ENCODE measurements around the gene SCPEP1. TPM values are rescaled to one million over a fixed set of nuclear protein-coding genes. Genes with fewer than 3 reads are reported as not detected.

Gene SCPEP1
- polyA plus RNA-seq, 1 donor = 100 TPM

DNA sequence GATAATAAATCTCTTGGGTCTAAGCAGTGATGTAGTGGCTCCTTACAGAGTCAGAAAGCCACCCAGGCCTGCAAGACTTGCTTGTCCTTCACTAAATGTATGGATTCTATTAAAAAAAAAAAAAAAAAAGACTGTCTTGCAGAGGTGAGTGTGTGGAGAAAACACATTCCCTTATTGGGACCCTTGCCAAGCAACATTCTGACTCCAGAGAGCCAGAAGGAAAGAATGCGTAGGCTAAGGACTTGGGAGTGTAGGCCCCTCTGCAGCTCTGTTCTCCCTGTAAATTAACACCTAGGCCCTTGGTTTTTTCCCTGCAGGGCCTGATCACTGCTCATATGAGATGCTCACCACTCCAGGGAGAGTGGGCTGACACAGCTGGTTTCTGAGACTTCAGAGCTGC is 17.8 kb downstream of the SCPEP1 start:
- DNase-seq = no peak

DNA sequence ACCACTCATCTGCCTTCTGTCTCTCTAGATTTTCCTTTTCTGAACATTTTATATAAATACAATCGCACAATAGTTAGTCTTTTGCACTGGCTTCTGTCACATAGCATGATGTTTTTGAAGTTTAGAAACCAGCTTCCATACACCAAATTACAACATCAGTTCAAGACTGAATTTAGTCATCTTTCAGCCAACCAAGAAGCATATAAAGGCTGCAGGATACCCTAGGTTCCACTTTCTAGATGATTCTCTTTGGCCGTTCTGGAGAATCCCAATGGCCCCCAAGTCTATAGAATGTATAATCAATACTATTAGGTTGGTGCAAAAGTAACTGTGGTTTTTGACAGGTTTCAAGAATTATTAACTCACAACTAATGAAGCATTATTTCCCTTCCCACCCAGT is 19.4 kb downstream of the SCPEP1 start:
- no peak for DNase-seq

DNA sequence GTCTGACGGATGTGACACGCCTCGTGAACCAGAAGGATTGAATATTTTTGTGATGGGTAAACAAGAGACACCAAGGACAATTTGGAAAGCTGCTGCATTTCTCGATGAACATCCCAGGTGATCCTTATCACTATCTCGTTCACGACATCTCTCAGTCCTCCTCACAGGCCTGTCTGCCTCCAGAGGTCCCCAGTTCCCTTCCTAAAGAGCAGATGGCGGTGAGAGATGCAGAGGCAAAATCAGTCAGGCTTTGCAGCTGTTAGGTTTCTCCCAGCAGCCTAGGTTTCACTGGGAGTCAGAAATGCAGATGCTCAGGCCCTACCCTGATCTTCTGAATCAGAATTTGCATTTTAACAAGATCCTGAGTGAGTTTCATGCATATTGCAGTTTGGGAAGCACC is 23.6 kb downstream of the SCPEP1 start:
- no peak for DNase-seq

DNA sequence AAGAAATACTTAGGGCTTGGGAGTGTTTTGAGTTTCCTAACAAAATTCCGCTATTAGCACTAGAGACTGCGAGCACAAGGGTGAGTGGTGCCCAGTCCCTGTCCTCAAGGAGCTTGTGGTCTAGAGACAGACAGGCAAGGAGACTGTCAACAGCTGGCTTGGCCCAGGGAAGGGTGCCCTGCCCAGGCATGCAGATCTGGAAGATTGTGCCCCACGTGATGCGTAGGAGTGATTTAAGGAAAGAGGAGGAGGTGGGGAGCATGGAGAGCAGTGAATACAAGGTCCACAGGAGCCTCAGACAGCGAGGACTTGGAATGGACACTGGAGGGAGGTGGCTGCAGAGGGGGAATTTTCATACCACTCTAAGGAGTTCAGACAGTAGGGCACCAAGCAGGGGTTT is 25.0 kb downstream of the SCPEP1 start:
- no peak for DNase-seq

DNA sequence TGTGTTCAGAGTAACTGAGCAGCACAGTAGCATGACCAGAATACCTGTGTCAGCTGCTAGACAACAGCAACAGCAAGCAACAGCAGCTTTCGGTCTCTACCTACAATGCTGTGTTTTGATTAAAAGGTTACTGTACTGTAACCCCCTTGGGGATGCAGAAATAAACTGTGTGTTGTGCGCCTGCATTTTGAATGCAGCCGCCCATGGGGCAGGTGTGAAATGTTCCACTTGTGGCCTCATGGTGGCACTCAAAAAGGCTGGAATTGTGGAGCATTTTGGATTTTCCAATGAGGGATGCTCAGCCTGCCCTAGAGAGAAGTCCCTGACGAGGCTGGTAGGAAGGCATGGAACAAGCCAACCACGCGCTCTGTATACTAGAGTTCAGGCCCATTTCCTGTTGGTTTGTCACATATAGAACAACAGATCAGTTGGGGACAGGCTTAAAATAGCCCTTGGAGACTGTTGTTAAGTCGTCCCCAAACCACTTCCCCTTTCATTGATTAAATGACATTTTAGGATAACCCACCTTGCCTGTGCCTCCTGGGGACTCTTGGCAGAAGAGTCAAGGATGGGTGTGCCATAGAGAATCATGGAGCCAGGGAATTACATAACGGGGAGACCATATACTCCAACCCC is 27.1 kb downstream of the SCPEP1 start:
- DNase-seq = no peak

DNA sequence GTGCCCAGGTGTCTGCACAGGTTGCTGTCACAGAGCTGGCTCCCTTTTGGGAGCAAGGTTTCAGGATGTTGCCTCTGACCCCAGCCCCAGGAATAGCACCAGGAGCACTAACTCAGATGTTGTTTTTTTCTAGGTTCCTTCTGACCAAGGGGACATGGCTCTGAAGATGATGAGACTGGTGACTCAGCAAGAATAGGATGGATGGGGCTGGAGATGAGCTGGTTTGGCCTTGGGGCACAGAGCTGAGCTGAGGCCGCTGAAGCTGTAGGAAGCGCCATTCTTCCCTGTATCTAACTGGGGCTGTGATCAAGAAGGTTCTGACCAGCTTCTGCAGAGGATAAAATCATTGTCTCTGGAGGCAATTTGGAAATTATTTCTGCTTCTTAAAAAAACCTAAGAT is 28.1 kb downstream of the SCPEP1 start:
- no peak for DNase-seq

DNA sequence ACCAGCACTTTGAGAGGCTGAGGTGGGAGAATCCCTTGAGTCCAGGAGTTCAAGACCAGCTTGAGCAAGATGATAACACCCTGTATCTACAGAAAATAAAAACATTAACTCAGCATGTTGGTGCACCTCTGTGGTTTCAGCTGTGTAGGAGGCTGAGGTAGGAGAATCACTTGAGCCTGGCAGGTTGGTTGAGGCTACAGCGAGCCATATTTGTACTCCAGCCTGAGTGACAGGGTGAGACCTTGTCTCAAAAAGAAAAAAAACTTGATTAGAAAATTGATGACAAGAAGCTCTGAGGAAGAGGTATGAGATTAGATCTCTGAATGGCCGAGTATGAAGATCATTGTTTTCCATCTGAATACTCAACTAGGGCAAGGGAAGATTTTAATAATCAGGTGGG is 31.0 kb downstream of the SCPEP1 start:
- no peak for DNase-seq

DNA sequence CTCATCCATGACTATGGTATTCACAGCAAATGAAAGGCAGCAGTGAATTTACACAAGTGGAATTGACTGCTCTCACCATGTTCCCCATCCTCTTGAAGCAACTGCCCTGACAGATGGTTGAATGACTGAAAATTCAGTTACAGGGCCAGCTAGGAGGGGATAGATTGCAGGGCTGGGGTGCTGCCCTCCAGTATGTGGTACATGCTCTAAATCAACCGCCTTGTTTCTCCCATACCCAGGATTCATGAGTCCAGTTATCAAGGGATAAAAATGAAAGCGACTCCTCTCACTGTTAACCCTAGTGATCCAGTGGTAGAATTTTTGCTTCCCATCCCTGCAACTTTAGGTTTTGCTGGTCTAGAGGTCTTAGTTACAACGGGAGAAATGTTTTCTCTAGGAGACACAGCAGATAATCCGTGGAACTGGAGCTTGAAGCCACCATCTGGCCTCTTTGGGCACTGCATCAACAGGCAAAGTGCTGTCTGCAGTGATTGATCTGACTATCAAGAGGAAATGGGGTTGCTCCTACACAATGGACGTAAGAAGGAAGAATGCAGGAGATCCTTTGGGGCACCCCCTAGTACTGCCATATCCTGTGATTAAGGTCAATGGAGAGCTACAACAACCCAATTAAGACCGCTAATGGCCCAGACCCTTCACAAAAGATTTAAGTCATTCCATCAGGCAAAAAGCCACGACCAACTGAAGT is 32.0 kb downstream of the SCPEP1 start:
- peak; percentile 35 for DNase-seq

DNA sequence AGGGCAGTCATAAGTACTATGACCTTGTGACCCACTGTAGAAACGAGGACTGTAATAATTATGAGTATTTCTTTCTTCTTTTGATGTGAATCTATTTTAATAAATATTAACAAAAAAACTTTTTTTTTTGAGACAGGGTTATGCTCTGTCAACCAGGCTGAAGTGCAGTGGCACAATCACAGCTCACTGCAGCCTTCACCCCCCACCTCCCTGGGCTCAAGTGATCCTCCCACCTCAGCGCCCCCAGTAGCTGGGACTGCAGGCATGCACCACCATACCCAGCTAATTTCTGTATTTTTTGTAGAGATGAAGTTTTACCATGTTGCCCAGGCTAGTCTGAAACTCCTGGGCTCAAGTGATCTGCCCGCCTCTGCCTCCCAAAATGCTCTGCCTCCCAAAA is 32.6 kb downstream of the SCPEP1 start:
- DNase-seq = no peak

DNA sequence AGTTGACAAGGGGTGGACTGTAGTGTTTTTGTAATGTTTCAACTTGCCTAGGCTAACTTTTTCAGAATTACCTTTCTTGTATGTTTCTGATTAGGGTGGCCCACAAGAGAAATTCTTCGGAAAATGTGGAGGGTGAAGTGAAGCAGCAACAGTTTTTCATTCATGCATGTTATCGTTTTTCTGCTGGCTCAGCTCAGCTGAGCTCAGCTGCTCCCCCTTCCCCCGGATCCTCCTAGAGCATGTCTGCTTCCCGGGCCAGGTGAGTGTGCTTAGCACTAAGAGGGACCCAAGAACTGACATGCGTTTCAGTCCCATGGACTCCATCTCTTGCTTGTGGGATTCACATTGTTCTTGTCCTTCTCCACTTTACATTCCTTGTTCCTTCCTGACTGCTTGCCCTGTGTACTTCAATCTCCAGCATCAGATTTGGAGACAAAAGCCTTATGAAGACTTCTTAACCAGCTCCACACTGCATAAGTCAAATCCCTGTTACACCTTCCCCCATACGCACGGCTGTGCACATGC is 33.6 kb downstream of the SCPEP1 start:
- no peak for DNase-seq

DNA sequence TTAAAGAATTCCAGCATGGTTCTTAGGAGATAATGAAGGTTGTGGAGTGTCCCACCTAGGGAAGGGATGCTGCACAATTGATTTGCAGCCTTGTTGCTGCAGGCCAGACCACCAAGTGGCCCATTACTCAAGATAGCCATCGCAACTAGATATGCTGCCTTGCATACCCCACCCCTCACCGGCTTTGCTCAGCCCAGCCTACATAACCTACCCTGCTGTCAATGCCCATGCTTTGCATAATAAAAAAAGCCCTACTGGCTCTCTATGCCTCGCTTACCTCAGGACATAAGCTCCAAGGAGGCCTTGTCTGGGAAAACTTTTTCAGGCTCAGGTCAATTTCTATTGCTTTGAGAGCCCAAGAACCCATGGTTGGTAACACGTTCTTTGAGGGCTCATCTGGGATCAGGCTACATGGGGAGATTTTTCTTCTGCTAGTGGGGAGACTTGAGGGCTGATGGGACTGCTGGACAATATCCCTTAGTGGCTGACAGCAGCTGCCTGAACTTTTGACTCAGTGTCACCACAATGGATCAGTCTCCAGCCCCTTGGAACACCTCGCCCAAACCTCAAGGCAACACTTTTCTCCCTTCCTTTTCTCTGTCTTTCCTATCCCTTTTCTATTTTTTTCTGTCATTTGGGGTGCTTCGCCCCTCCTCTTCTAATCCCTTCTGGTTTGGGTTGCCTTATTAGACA is 38.3 kb downstream of the SCPEP1 start:
- no peak for DNase-seq

DNA sequence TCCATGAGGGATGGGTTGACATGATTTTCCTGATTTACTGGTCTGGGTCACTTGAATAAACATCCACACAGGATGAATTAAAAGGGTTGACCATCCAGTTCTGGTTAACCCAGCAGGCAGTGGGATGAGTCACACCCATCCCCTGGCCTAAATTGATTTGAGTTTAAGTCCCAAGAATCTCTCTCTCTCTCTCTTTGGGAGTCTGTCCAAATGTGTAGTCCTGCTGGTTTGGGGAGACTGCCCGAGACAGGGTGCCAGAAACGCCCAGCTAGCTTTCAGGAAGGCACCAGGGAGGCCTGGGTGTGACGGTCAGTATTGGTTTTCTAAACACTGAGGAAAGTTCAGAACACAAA is 38.8 kb downstream of the SCPEP1 start:
- no peak for DNase-seq

DNA sequence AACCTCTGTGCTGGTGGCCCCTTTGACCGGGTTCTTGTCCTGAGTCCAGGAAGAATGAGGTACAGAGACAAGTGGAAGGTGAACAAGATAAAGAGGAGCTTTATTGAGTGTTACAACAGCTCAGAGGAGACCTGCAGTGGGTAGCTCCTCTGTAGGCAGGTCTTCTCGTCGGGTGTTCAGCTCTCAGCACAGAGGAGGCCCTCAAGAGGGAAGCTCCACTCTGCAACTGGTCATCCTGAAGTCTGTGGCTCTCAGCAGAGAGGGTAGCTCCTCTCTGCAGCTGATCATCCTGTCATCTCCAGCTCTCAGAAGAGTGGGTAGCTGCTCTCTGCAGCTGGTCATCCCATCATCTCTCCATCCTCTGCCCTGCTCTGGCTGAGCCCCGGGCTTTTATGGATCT is 39.7 kb downstream of the SCPEP1 start:
- DNase-seq = no peak

DNA sequence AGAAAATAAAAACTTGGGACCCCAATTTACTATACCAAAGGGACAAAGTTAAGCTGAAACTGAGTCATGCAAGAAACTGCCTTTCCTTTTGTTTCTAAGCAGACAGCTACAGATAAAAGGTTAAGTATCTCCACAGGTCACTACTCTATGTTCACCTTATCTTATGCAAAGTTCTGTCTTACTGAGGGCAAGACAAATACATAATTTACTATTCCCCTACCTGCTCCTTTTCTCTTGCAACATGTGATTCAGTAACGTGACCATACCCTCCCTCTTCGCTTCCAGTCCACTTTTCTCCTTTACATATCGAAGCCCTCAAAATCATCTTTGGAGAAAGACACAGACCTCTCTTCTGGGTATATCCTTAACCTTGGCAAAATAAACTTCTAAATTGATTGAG is 42.3 kb downstream of the SCPEP1 start:
- DNase-seq = no peak

DNA sequence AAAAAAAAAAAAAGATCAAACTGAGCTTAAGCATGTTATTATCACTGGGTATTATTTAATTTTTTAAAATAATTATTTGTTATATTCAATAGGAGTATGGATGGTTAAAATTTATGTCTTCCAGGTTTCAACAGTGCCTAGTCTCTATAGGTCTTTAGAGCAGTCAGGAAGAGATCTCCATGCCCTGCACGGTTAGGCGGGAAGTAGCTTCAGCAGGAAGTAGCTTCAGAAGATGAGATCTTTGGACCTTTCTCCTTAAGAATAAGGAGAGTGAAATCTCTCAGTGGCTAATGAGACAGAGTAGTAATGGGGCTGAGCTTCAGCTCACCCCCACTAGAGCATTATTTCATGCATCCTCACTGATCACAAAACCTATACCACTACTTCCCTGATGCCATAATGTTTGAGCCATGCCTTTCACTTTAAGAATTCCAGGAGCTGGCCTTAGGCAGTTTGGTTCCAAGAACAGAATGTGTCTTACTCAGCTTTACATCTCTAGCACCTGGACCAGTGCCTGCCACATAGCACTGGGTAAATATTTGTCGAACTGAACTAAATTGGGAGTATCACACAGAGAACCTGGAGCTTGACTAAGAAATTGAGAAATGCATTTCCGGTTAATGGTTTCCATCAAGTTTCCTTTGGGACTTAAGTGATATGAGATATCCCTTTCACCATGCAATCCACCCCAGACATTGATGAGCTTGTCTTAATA is 43.5 kb downstream of the SCPEP1 start:
- no peak for DNase-seq

DNA sequence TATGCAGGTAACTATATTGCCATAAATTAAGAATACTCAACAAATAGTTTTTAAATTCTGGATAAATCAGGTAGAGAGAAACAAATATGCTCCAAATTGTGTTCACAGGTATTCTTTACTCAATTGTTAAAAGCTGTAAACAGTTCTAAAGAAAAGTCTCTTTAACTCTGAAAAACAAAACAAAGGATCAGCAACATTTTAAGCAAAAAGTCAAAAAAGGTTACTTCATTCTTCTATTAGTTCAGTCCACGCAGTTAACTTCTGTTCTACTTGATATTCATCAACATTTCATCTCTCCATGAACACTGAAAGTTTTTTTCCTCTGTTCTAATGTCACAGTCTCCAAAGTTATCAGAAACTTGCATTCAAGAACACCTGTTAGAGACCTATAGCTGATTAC is 47.9 kb downstream of the SCPEP1 start:
- no peak for DNase-seq

DNA sequence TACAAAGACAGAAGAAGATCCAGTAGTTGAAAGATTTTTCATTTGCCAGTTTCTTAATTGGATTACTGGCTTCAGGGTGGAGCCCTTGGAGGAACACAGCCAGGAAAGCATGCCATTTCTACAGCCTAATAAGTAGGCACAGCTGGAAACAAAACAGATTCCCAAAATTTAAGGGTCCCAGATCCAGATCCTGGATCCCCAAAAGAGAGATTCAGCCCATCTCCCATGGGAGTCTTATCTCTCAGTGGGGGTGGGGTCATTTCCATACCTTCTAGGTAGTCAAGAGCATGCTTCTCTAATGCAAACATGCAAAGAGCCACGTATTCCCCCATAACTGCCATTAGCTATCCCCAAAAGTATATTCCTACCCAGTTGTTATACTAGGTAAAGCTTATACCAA is 49.9 kb downstream of the SCPEP1 start:
- no peak for DNase-seq

DNA sequence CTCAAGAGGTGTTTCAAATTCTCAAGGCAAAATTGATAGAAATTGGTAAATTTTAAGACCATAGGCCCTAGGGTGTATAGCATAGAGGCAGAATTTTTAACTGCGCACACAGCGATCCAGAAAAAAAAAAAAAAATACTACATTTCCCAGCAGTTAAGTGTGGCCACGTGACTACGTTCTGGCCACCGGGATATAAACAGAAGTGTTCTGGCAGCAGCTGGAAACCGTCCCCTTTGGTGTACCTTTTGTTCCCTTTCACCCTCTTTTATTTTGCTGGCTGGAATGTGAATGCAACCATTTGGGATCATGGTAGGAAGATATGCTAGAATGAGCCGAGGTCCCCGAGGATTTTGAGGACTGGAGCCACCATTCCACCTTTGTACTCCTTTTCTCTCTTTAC is 54.4 kb downstream of the SCPEP1 start:
- DNase-seq = no peak

DNA sequence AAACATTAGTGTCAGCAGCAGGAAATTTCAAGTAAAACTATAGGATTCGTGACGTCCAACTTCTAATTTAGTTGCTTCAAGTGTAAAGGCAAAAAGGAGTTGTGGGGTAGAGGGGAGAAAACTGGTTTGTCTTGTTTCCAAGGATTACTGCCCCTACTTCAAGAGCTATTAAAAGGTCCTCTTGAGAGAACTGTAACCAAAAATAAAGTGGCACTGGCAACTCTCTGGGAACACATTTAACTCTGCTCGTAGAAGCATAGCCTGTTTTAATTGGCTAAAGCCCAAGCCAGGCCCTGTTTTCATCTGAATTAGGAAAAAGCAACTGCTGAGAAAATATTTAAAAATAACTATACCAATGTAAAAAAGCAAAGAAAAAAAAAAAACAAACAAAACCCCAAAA is 55.4 kb downstream of the SCPEP1 start:
- DNase-seq = peak; percentile 71

DNA sequence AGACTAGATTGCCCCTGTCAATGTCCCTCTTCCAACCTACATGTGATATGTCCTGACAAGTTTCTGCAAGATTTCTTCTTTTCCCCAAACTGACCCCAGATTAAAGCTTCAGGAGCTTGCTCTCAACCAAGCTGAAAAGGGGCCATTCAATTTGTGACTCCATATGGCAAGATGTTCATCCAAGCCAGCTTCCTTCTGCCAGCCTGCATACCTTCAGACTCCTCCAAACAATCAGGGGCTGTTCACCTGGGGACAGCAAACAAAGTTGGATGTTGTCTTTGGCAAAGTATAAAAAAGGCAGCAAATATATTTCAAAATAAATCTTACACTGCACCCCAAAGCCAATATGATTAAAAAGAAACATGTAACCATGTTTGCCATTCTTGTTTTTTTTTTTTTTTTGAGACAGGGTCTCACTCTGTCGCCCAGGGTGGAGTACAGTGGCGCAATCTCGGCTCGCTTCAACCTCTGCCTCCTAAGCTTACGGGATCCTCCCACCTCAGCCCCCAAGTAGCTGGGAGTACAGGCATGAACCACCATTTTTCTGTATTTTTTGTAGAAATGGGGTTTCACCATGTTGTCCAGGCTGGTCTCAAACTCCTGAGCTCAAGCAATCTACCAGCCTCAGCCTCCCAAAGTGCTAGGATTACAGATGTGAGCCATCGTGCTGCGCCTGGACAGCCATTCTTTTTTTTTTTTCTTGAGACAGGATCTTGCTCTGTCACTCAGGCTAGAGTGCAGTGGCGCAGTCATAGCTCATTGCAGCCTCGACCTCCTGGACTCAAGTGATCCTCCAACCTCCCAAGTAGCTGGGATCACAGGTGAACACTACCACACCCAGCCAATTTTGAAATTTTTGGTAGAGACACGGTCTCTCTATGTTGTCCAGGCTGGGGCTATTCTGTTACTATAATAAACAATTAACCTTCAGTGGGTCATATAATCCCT is 57.1 kb downstream of the SCPEP1 start:
- DNase-seq = no peak

DNA sequence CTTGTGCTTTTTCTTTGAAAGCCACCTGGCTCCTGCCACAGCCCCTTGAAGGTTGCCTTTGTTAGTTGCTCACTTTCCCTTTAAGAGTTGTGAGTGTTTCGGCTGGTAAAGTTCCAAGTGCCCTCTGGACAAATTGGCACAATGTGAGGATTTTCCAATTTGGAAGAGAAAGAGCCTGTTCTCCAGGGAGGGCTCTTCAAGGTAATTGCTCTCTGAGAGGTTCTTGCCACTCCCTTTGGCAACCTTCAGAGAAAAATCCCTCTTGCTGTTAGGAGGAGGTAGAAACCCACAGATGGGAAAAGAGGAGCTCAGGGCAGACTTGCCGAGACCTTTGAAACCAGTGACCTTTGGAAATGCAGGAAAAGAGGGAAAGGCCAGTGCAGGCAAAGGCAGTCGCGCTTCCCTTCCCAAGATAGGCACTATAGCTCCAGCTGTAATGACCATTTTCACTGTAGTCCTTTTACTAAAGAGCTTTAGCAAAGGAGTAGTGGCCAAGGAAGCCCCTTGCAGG is 58.1 kb downstream of the SCPEP1 start:
- DNase-seq = no peak

All from left kidney (tissue), 2 donors.